ENCODE results near the gene EMC8. TPM values are rescaled to one million over a fixed set of nuclear protein-coding genes. Genes with fewer than 3 reads are reported as not detected.

EMC8 gene
- total and polyA plus RNA-seq, 2 of the 8 experiments (the other 6 are each of a cell fraction or from before 2014, with no cell fraction given): 52.2 to 69.7 TPM

DNA sequence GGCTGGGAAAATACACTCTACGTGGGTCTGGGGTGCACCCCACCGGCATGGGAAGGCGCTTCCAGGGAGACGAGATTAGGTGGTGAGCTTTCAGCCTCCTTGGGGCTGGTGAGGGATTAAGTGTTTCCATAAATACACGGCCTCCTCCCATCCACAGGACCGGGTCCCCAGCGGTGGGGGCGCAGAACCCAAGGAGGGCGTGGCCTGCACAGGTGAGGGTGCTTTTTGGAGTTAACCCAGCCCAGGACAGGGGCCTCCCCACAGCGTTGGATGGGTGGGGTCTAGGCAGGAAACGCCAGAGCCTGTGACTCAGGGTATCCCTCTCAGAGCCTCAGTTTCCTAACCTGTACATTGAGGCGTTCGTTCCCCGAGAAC, 49.6 kb downstream of the EMC8 start:
- peaks cover 4% of the 10 kb centered on the region; the same call in 1 of the 2 replicates for H3K23me2 ChIP-seq (ENCODE audit: low read depth, low read length)
- DNase-seq (ENCODE audit: low read depth in 1 of 2, low spot score in 2 of 2) (no peak), FAIRE-seq (no peak)
- no peak overlapping the region; the same call in 1 of the 2 replicates for H2BK15ac ChIP-seq (ENCODE audit: low read length)
- no peak overlapping the region for H2AK5ac ChIP-seq (ENCODE audit: low read depth, low read length)
- no peaks in the 10 kb centered on the region for H3K36me3 ChIP-seq (ENCODE audit: control insufficient read depth in 2 of 4, insufficient read depth in 4 of 4, low read length in 3 of 4)
- H2BK12ac ChIP-seq (ENCODE audit: low read depth, low read length): no peak overlapping the region; the same call in 1 of the 2 replicates
- H3K27ac ChIP-seq (ENCODE audit: low read depth, low read length): no peak overlapping the region
- peaks cover 0 to 39% (median 31%) of the 10 kb centered on the region in 4 experiments; a peak in 6 of 7 replicates for H3K4me1 ChIP-seq (replicated peaks in 1 of 4; ENCODE audit: control insufficient read depth in 3 of 4, insufficient read depth in 4 of 4, low read length in 3 of 4)
- H2BK120ac ChIP-seq (replicated peaks; ENCODE audit: low read depth, low read length): no peak overlapping the region
- H3K79me1 ChIP-seq (ENCODE audit: low read depth, low read length): no peaks in the 10 kb centered on the region
- no peak overlapping the region for H3K23ac ChIP-seq (ENCODE audit: insufficient read length)
- H3K18ac ChIP-seq (ENCODE audit: extremely low read depth, low read length): peak overlapping the region; percentile 5; the same call in 1 of the 2 replicates
- no peak overlapping the region; the same call in 1 of the 2 replicates for H2BK20ac ChIP-seq (ENCODE audit: low read length)
- H3K9me3 ChIP-seq (ENCODE audit: insufficient read depth in 2 of 2, low read depth in 1 of 2, low read length in 1 of 2): no peaks in the 10 kb centered on the region
- H2BK5ac ChIP-seq (ENCODE audit: low read depth, low read length): no peak overlapping the region
- no peak overlapping the region for H4K5ac ChIP-seq (ENCODE audit: insufficient read length, low read depth, low read length)
- no peaks in the 10 kb centered on the region for H3K79me2 ChIP-seq (ENCODE audit: control insufficient read depth in 1 of 2, insufficient read depth in 2 of 2, low read length in 2 of 2)
- no peak overlapping the region for H3K4ac ChIP-seq (replicated peaks; ENCODE audit: insufficient read length, low read depth, low read length)
- H4K20me1 ChIP-seq (replicated peaks in 1 of 2; ENCODE audit: control insufficient read depth in 1 of 2, insufficient read depth in 2 of 2, low read length in 2 of 2): peaks cover 0 to 3% of the 10 kb centered on the region in 2 experiments
- no peak overlapping the region for H4K8ac ChIP-seq (ENCODE audit: extremely low read depth, insufficient read depth, low read length)
- H3K4me2 ChIP-seq (ENCODE audit: insufficient read depth in 1 of 2, low read depth in 2 of 2, low read length in 2 of 2): peak overlapping the region; percentile 80 to 83
- WGBS, 2 experiments (ENCODE audit: extremely low coverage in 1 of 2, insufficient coverage in 1 of 2, insufficient read length in 1 of 2, insufficient replicate concordance in 2 of 2, low coverage in 1 of 2, low lambda C conversion rate in 2 of 2, missing lambda C conversion rate in 1 of 2): 37% methylated on average over 14 of the region's 14 CpGs; no CpG with 5 or more reads in 1 of the 2 experiments
- POLR2A ChIA-PET (ENCODE audit: partially characterized antibody): interaction anchor here (0.6 to 1.2 kb wide), 3 partner anchors 41 to 632 kb away, joined by 3 read pairs; no protein-coding TSS in a partner anchor
- no peak overlapping the region for H3K14ac ChIP-seq (ENCODE audit: insufficient read length)
- peak overlapping the region; percentile 38 to 71 (median 60); a peak in 7 of 8 replicates for H3K4me3 ChIP-seq (ENCODE audit: extremely low read depth in 1 of 4, insufficient read depth in 2 of 4, low read depth in 3 of 4, low read length in 4 of 4)
- no peak overlapping the region for H3K56ac ChIP-seq (replicated peaks; ENCODE audit: insufficient read length, low read depth, low read length)
- H3K27me3 ChIP-seq (replicated peaks in 1 of 4; ENCODE audit: control insufficient read depth in 3 of 4, extremely low read depth in 1 of 4, insufficient read depth in 3 of 4, low read length in 3 of 4): peaks cover 3 to 34% (median 22%) of the 10 kb centered on the region in 4 experiments
- CTCF ChIA-PET (ENCODE audit: partially characterized antibody): interaction anchor here (1.0 kb wide), 1 partner anchor 10 kb away, joined by 4 read pairs; no protein-coding TSS in a partner anchor
- H2AFZ ChIP-seq (ENCODE audit: low read length): peak overlapping the region; percentile 43; the same call in 1 of the 2 replicates
- no peak overlapping the region for H3K9ac ChIP-seq (replicated peaks in 1 of 4; ENCODE audit: extremely low read depth in 1 of 4, low read depth in 3 of 4, low read length in 3 of 4)
- peak overlapping the region; percentile 31 for H4K91ac ChIP-seq (replicated peaks; ENCODE audit: insufficient read length, low read length)
- TF ChIP-seq USF2 (IDR thresholded peaks at IDR 0.05; ENCODE audit: low read length): no peak
- TF ChIP-seq CTCF (IDR thresholded peaks at IDR 0.05; ENCODE audit: control extremely low read depth in 1 of 3, insufficient read depth in 1 of 3, low read depth in 1 of 3, low read length in 3 of 3): no peak
- no peak for TF ChIP-seq SIRT6 (IDR thresholded peaks at IDR 0.05; ENCODE audit: low read length)
- no peak for TF ChIP-seq YY1 (IDR thresholded peaks at IDR 0.05; ENCODE audit: low read depth, low read length)
- no peak for TF ChIP-seq POLR2A (IDR thresholded peaks at IDR 0.05; ENCODE audit: control extremely low read depth in 1 of 2, low read depth in 2 of 2, low read length in 2 of 2)
- TF ChIP-seq TAF7 (optimal IDR thresholded peaks at IDR 0.05; ENCODE audit: borderline replicate concordance, low read depth, low read length): no peak
- TF ChIP-seq RNF2 (IDR thresholded peaks at IDR 0.05; ENCODE audit: borderline replicate concordance, low read depth, low read length, missing control alignments, poor library complexity, severe bottlenecking): no peak
- no peak for TF ChIP-seq POU5F1 (IDR thresholded peaks at IDR 0.05; ENCODE audit: low read depth, low read length)
- TF ChIP-seq EP300 (IDR thresholded peaks at IDR 0.05; ENCODE audit: borderline replicate concordance in 1 of 2, low read depth in 2 of 2, low read length in 2 of 2): no peak

Data from H1 (cell line).